Activated CD4-positive, alpha-beta T cell treated with anti-CD3 and anti-CD28 coated beads for 48 hours (primary cell): Measurements from ENCODE around the gene ST8SIA4.

Source experiments
- DNase-seq: peaks from one replicate; pipeline ENCODE4 v3.0.0-alpha.2; 2020

Gene ST8SIA4

GRCh38 chr5:100779669-100780375, 123.3 kb downstream of the ST8SIA4 start:
- DNase-seq = no peak

DNA sequence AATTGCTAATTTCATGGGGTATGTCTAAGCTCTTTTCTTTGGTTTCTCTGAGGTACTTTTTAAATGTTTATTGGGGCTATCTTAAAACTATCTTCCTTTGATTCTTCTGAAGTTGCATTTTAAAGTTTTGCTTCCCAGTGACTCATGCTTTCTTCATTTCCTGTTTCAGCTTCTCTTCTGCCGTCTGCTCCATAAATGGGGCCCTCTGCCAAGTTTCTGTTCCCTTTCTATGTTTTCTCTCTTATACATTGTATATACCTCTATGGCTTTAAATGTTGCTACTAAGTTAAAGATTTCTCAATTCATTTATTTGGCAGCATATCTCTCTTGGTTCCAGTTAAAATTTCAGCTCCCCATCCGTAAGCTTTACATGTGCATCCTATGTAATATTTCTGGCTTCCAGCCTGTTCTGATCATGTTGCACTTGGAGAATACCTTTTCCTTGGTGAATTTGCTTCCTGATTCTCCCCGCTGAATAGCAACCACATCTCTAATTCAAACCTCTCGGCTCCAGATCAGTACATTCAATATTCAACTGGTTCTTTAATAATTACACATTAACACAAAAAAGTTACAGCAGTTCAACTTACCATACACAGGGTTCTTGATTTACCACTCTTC, 125.3 kb downstream of the ST8SIA4 start:
- DNase-seq = peak; percentile 27

DNA sequence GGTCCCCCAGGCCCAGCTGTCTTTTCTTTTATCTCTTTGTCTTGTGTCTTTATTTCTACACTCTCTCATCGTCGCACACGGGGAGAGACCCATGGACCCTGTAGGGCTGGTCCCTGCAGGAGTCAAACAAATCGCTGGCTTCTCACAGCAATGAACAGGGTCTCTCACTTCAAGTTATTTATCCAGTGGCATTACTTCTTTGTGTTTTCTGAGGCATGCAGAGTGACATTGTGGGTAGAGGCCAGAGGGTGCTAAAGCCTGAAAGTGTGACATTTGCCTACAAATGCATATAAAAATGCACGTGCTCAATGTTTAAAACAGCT, 127.6 kb downstream of the ST8SIA4 start:
- no peak for DNase-seq

DNA sequence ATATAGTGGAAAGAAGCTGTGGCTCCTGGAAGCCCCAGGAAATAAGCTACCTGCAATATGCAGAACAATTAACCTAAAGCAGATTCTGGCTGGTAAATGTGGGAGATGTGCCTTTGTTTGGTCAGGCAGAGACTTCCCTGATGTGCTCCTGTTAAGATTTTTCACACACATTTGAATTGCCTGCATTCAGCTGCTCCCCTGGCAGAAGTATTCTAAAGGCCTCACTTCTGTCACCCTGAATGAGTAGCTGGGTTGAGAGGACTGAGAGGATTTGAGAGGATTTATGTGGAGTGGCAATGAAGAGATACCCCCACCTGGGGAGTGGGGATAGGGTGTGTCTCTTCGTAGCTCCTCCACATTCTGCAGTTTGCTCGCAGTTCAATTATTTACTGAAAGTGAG, 130.5 kb downstream of the ST8SIA4 start:
- DNase-seq = no peak

- DNase-seq = no peak
Observed at GRCh38 chr5:100772006-100772405, 131.1 kb downstream of the ST8SIA4 start.

DNA sequence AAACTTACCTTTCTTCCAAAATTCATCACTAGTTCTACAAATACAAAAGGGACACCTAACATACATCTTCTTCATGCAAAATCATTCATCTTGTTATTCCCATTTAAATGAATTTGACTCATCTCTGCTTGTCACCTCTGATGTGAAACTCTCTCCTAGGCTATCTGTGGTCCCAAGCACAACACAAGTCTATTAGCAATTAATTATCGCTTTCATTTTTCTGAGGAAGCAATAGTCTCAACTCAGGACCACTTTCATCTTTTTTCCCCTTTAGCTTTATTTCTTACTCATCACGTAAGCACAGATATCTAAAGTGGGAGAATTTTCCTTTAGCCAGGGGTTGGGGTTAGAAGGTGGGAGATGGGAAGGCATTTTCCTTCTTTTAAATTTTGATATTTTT, 131.9 kb downstream of the ST8SIA4 start:
- DNase-seq = no peak

- no peak for DNase-seq
Observed at GRCh38 chr5:100768221-100768620, 134.9 kb downstream of the ST8SIA4 start.

DNA sequence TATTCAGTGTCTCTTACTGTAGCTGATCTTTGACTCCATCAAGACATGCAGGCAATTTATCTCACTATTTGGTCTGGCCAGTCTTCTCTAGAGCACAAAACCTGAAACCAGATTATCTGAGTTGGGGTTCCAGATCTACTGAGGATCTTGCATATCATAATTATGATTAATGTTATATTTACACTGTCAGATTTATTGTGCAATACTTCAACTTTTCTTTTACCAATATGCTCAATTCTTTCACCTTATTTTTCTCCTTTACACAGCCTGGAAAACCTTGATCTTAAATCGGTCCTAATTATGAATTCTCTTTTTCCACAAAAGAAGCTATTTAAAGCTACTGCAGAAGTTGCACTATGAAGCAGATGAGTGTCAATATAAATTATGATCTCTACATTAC, 140.1 kb downstream of the ST8SIA4 start:
- no peak for DNase-seq

DNA sequence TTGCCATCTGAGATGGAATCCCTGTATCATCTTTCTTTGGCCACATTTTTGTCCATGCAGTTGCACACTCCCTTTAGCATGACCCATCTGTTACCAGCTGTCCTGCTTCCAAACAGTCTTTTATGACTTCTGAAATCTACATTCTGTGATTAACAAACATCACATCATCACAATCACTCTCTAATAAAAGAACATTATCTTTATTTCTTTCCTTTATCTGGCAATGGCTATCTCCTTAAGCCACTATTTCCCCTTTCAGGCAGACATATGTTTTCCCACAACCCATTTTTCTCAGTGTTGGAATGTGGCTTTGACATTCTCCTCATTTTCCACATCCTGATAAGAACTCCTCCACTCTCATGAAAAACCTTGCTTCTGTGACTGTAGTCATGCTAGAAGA, 141.0 kb downstream of the ST8SIA4 start:
- DNase-seq = no peak

- DNase-seq = no peak
Observed at GRCh38 chr5:100761192-100761591, 141.9 kb downstream of the ST8SIA4 start.

DNA sequence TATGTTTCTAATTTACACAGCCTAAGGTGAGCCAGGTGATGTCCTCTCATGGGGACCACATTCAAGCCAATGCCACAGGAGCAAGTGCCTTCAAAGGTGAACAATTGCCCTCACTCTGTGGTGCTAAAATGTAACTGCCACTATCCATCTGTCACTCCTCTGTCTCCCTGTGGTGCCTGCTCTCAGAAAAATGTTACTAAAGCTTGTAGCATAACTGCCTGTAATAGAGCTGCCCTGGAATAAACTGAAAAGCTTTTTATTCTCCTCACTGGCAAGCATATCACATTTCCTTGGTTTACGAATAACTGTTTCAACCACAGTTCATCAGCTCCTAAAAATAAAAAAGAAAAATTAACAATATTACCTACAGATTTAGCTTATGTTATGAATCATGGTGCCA, 142.4 kb downstream of the ST8SIA4 start:
- no peak for DNase-seq

DNA sequence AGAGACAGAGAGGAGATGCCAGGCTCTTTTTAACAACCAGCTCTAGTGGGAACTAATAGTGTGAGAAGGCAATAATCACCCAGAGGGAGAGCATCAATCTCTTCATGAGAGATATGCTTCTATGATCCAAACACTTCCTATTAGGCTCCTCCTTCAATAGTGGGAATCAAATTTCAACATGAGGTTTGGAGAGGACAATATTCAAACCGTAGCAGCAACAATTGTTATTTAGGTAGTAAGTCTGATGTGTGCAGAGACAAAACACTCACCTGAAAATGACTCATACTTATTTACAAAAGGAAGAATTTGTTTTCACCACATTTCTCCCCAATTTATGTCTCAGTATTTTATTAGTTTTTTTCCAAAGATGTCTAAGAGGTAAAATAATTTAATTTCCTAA, 144.3 kb downstream of the ST8SIA4 start:
- no peak for DNase-seq

DNA sequence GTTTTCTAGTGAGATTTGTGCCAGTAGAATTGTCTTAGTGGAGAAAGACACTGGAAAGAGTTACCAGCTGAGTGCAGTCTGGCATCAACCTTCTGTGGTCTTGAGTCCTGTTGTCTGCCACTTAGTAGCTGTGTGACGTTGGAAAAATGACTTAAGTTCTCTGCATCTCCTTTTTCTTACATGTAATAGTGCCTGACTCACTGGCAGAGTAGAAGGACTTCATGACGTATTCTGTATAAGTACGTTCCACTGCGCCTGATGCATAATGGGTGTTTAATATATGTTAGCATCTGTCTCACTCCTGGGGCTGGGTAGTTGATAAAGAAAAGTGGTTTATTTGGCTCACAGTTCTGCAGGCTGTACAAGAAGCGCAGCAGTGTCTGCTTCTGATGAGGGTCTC, 144.8 kb downstream of the ST8SIA4 start:
- DNase-seq = no peak

DNA sequence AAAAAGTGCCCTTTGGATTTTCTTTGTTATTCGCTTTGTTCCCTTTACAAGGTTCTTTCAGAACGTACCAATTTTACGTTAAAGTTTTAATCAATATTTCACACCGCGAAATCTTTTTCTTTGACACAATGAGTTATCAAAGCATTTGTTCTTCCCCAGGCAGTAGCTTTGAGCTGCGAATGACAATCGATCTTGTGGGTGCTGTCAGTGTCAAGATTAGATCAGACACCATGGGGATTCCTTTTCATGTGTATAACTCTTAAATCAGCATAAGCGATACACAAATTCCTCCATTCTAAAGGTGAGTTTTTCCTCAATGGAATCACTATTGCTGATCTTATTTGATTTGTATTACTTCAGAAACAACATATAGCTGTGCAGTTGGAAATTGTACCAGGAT, 145.5 kb downstream of the ST8SIA4 start:
- no peak for DNase-seq
